HepG2 (cell line): ENCODE measurements around the gene ZGRF1. TPM values are rescaled to one million over a fixed set of nuclear protein-coding genes. Genes with fewer than 3 reads are reported as not detected.

ENCODE experiments used
- ATAC-seq: fragments of 200-7000 bp; cut with Tn5 transposase; 3 replicates; pipeline ENCODE4 v1.9.1; 2020; ENCODE audit warnings: mild to moderate bottlenecking, moderate library complexity
- BruUV-seq: library from RNA; stranded (reverse); fragments of 400-500 nt; replicated peaks from 2 replicates; lab custom pipeline; 2021; lab: Mats Ljungman, UMichigan
- CTCF ChIA-PET: fragments of 300-600 bp; formaldehyde crosslinking; extraction: SDS; loops from one replicate; lab custom pipeline; 2021; ENCODE audit warnings: low total read pairs, inconsistent platforms, low intra/inter-chr PET ratio; lab: Yijun Ruan, JAX
- POLR2A ChIA-PET: fragments of 350-600 bp; sonication (Branson Sonifier 250); formaldehyde crosslinking; loops from one replicate; lab custom pipeline; 2020; ENCODE audit warnings: antibody characterized with exemption, inconsistent platforms; lab: Yijun Ruan, JAX
- DNase-seq: peaks from one replicate; pipeline ENCODE4 v3.0.0-alpha.2; 2015; ENCODE audit warnings: low spot score
- FAIRE-seq: peaks from 3 replicates; lab custom pipeline; 2011; peaks lifted over from hg19 to GRCh38; lab: Jason Lieb, UNC
- H2AFZ ChIP-seq: one replicate; pipeline ENCODE4 v1.6.1; 2011; ENCODE audit warnings: low read length, inconsistent platforms
- H3K27ac ChIP-seq: fragments of 300-600 bp; 3 replicates; pipeline ENCODE4 v1.8.0; 2011; ENCODE audit warnings: mixed run types, mild to moderate bottlenecking, mixed read lengths, low read length, inconsistent platforms; ENCODE audit not compliant: insufficient read depth; ENCODE audit errors: extremely low read length
- H3K27me3 ChIP-seq, 2 experiments: fragments of 200-600 bp in 1 of 2; 2 replicates in 1 of 2; 3 replicates in 1 of 2; pipeline versions ENCODE4 v1.6.0 to v1.8.0; 2011; ENCODE audit warnings: low read length in 2 of 2, mild to moderate bottlenecking in 2 of 2, moderate library complexity in 2 of 2, inconsistent platforms in 1 of 2; ENCODE audit not compliant: insufficient read depth in 2 of 2, control insufficient read depth in 1 of 2
- H3K36me3 ChIP-seq, 2 experiments: fragments of 200-600 bp in 1 of 2; replicated peaks in 1 of 2; 2 replicates in 1 of 2; 3 replicates in 1 of 2; pipeline versions ENCODE4 v1.5.1 to v1.8.0; 2011; ENCODE audit warnings: low read length in 2 of 2, inconsistent platforms in 1 of 2; ENCODE audit not compliant: insufficient read depth in 2 of 2, control insufficient read depth in 1 of 2
- H3K4me1 ChIP-seq: 2 replicates; pipeline ENCODE4 v1.5.1; 2012; ENCODE audit warnings: low read length, inconsistent platforms; ENCODE audit not compliant: insufficient read depth
- H3K4me2 ChIP-seq: 2 replicates; pipeline ENCODE4 v1.6.0; 2011; ENCODE audit warnings: low read depth, low read length, inconsistent platforms
- H3K4me3 ChIP-seq, 3 experiments: fragments of 200-600 bp in 1 of 3; sonication (generic), shearing (Covaris generic) in 1 of 3; replicated peaks in 1 of 3; 2 replicates each; pipeline ENCODE4 v1.5.1; 2011 to 2016; ENCODE audit warnings: low read length in 3 of 3, inconsistent platforms in 2 of 3, low read depth in 2 of 3, mild to moderate bottlenecking in 2 of 3, control low read depth in 1 of 3, mixed read lengths in 1 of 3; ENCODE audit not compliant: insufficient read depth in 1 of 3
- H3K79me2 ChIP-seq: one replicate; pipeline ENCODE4 v1.6.1; 2011; ENCODE audit warnings: low read length, inconsistent platforms; ENCODE audit not compliant: insufficient read depth
- H3K9ac ChIP-seq: 2 replicates; pipeline ENCODE4 v1.6.0; 2011; ENCODE audit warnings: mild to moderate bottlenecking, low read depth, low read length, inconsistent platforms; ENCODE audit not compliant: insufficient read depth
- H3K9me3 ChIP-seq: 2 replicates; pipeline ENCODE4 v1.5.1; 2012; ENCODE audit warnings: mild to moderate bottlenecking, low read length
- H4K20me1 ChIP-seq: 2 replicates; pipeline ENCODE4 v1.6.0; 2011; ENCODE audit warnings: inconsistent platforms, mild to moderate bottlenecking, low read length, moderate library complexity; ENCODE audit not compliant: insufficient read depth
- DMAP1 ChIP-seq: IDR thresholded peaks from 2 replicates; pipeline ENCODE4 v1.6.1; 2016
- HNF1A ChIP-seq, 2 experiments: sonication (generic) in 1 of 2; formaldehyde crosslinking in 1 of 2; IDR thresholded peaks; 2 replicates each; pipeline versions ENCODE4 v1.4.0 to v1.6.1; 2016 to 2020; ENCODE audit warnings: borderline replicate concordance in 1 of 2, low read depth in 1 of 2, mild to moderate bottlenecking in 1 of 2, missing genetic modification reagents in 1 of 2
- WGBS: methylation state at CpG from one replicate; pipeline ENCODE4 v1.1.6; 2017; ENCODE audit warnings: low lambda C conversion rate; 5-methylcytosine and 5-hydroxymethylcytosine counted together
- in situ Hi-C: cut with HindIII; loops from 2 replicates; pipeline ENCODE4 v1.10.0; 2017; ENCODE audit warnings: low pct_unique_long_range_greater_than_20kb; ENCODE audit not compliant: extremely low pct_ligation_motif_present
- intact Hi-C: fragments of 100-400 bp; cut with micrococcal nuclease; formaldehyde crosslinking; loops from one replicate; pipeline ENCODE4 v1.10.0; 2022; ENCODE audit not compliant: unreplicated experiment
- polyA plus RNA-seq, 8 experiments: library from polyadenylated mRNA; depleted of rRNA in 3 of 8; stranded (reverse) in 7 of 8; unstranded in 1 of 8; fragments of >200 nt; fragmentation: Illumina TruSeq in 4 of 8; extraction: Trizol in 4 of 8; gene quantifications; 2 replicates each; pipeline versions ENCODE4 v1.2.1 to v1.2.3, GENCODE V29; 2011 to 2016; ENCODE audit warnings: low read depth in 4 of 8, missing spikeins in 1 of 8, mixed read lengths in 1 of 8; ENCODE audit not compliant: insufficient read depth in 1 of 8
- total RNA-seq, 5 experiments: library from RNA; depleted of rRNA; stranded (reverse); fragments of >200 nt; fragmentation: Illumina TruSeq; extraction: Trizol; gene quantifications; 2 replicates each; pipeline ENCODE4 v1.2.3, GENCODE V29; 2016; ENCODE audit warnings: low read depth in 1 of 5

The ZGRF1 gene
- total and polyA plus RNA-seq, 2 of the 13 experiments (the other 11 are each of a cell fraction or from before 2014, with no cell fraction given), result 8.6 to 15.9 TPM

- Histone ChIP-seq H4K20me1 (no peaks in the 10 kb centered on the region), H3K4me1 (peaks cover 32% of the 10 kb centered on the region), H3K36me3 (no peaks in the 10 kb centered on the region), H3K27ac (no peak overlapping the region), H3K9me3 (no peaks in the 10 kb centered on the region), H2AFZ (no peak overlapping the region), H3K4me3 (no peak overlapping the region), H3K9ac (no peak overlapping the region), H3K79me2 (no peaks in the 10 kb centered on the region), H3K27me3 (peaks cover 4 to 84% of the 10 kb centered on the region in 2 experiments; a peak in 4 of 5 replicates), H3K4me2 (no peak overlapping the region)
- ChIA-PET CTCF (no interaction called here), POLR2A (no interaction called here)
- in situ Hi-C loops (no loop called here), intact Hi-C loops (loop anchor here (10.0 kb wide), 1 partner anchor 112 kb away; no protein-coding TSS in a partner anchor)
- no peak for FAIRE-seq
- WGBS, result 21% methylated on average over 13 of the region's 20 CpGs
- no peak for DNase-seq
- ATAC-seq, result no peak
- BruUV-seq, result no TSS peak
- TF ChIP-seq DMAP1 (CRISPR knock-in tag) (no peak), HNF1A (IDR thresholded peaks at IDR 0.05; ENCODE audit: low read depth) (no peak), HNF1A (CRISPR knock-in tag; IDR thresholded peaks at IDR 0.05; ENCODE audit: borderline replicate concordance) (no peak)
Measured at GRCh38 chr4:112517067-112517634, 119.6 kb downstream of the ZGRF1 start.
